Keratinocyte (primary cell): ENCODE data around the gene GTPBP6. TPM values are rescaled to one million over a fixed set of nuclear protein-coding genes. Genes with fewer than 3 reads are reported as not detected.

Experiments
- DNase-seq: peaks from one replicate; pipeline ENCODE4 v3.0.0-alpha.2; 2011; ENCODE audit warnings: low read depth, missing footprints, low spot score
- FAIRE-seq: peaks from 2 replicates; lab custom pipeline; 2011; peaks lifted over from hg19 to GRCh38; lab: Jason Lieb, UNC
- H2AFZ ChIP-seq: 2 replicates; pipeline ENCODE4 v1.6.0; 2012; ENCODE audit warnings: low read length, control low read depth, inconsistent platforms; ENCODE audit not compliant: control insufficient read depth
- H3K27ac ChIP-seq: 2 replicates; pipeline ENCODE4 v1.5.1; 2011; ENCODE audit warnings: low read length; ENCODE audit not compliant: control insufficient read depth, insufficient read depth
- H3K27me3 ChIP-seq: 3 replicates; pipeline ENCODE4 v1.6.0; 2011; ENCODE audit warnings: low read length; ENCODE audit not compliant: control insufficient read depth, insufficient read depth; ENCODE audit errors: extremely low read depth
- H3K36me3 ChIP-seq, 2 experiments: 2 replicates in 1 of 2; 3 replicates in 1 of 2; pipeline ENCODE4 v1.5.1; 2011; ENCODE audit warnings: low read length in 2 of 2, mild to moderate bottlenecking in 1 of 2; ENCODE audit not compliant: control insufficient read depth in 2 of 2, insufficient read depth in 2 of 2; ENCODE audit errors: extremely low read depth in 1 of 2
- H3K4me1 ChIP-seq: 3 replicates; pipeline ENCODE4 v1.5.1; 2011; ENCODE audit warnings: low read length; ENCODE audit not compliant: control insufficient read depth, insufficient read depth; ENCODE audit errors: extremely low read depth
- H3K4me2 ChIP-seq: 3 replicates; pipeline ENCODE4 v1.6.0; 2011; ENCODE audit warnings: low read depth, low read length; ENCODE audit not compliant: control insufficient read depth, insufficient read depth; ENCODE audit errors: extremely low read depth
- H3K4me3 ChIP-seq, 3 experiments: fragments of 200-600 bp in 1 of 3; sonication (generic) in 1 of 3; 2 replicates in 2 of 3; 3 replicates in 1 of 3; pipeline ENCODE4 v1.5.1; 2011 to 2016; ENCODE audit warnings: low read length in 3 of 3, mild to moderate bottlenecking in 3 of 3, control low read depth in 2 of 3, inconsistent platforms in 1 of 3, low read depth in 1 of 3, mixed read lengths in 1 of 3, mixed run types in 1 of 3, moderate library complexity in 1 of 3; ENCODE audit not compliant: control insufficient read depth in 2 of 3, insufficient read depth in 2 of 3; ENCODE audit errors: extremely low read depth in 1 of 3
- H3K79me2 ChIP-seq: 2 replicates; pipeline ENCODE4 v1.6.0; 2012; ENCODE audit warnings: low read length; ENCODE audit not compliant: control insufficient read depth, insufficient read depth
- H3K9ac ChIP-seq: 3 replicates; pipeline ENCODE4 v1.6.0; 2011; ENCODE audit warnings: low read length; ENCODE audit not compliant: control insufficient read depth, insufficient read depth; ENCODE audit errors: extremely low read depth
- H3K9me1 ChIP-seq: 3 replicates; pipeline ENCODE4 v1.6.0; 2011; ENCODE audit warnings: low read length; ENCODE audit not compliant: control insufficient read depth, insufficient read depth; ENCODE audit errors: extremely low read depth
- H3K9me3 ChIP-seq: 2 replicates; pipeline ENCODE4 v1.5.1; 2012; ENCODE audit warnings: low read depth, low read length; ENCODE audit not compliant: control insufficient read depth
- H4K20me1 ChIP-seq: 3 replicates; pipeline ENCODE4 v1.6.0; 2011; ENCODE audit warnings: low read length; ENCODE audit not compliant: control insufficient read depth, insufficient read depth; ENCODE audit errors: extremely low read depth
- CTCF ChIP-seq, 3 experiments: IDR thresholded peaks in 1 of 3; conservative IDR thresholded peaks in 1 of 3; optimal IDR thresholded peaks in 1 of 3; 2 replicates in 2 of 3; 3 replicates in 1 of 3; pipeline versions ENCODE3 to v1.5.1; 2011; ENCODE audit warnings: low read length in 3 of 3, mild to moderate bottlenecking in 3 of 3, moderate library complexity in 2 of 3, control low read depth in 1 of 3, inconsistent platforms in 1 of 3; ENCODE audit not compliant: insufficient read depth in 2 of 3; ENCODE audit errors: extremely low read depth in 1 of 3
- EZH2 ChIP-seq: IDR thresholded peaks from one replicate; pipeline ENCODE4 v1.6.1; 2012; ENCODE audit warnings: inconsistent platforms, mild to moderate bottlenecking, low read length, moderate library complexity
- dilution Hi-C: fragments of 300-500 bp; cut with MboI; formaldehyde crosslinking; loops from one replicate; pipeline ENCODE4 v1.7.0; 2020; ENCODE audit warnings: low sequenced_read_pairs; ENCODE audit not compliant: extremely low pct_ligation_motif_present
- polyA plus RNA-seq, 5 experiments: library from polyadenylated mRNA; depleted of rRNA in 3 of 5; stranded (reverse) in 3 of 5; stranded (forward) in 1 of 5; unstranded in 1 of 5; fragments of >200 nt; gene quantifications; 1 replicate in 1 of 5; 2 replicates in 3 of 5; 3 replicates in 1 of 5; pipeline versions ENCODE4 v1.2.1 to v1.2.3, GENCODE V29; 2011 to 2012; ENCODE audit warnings: missing spikeins in 2 of 5, low read depth in 1 of 5, low replicate concordance in 1 of 5

Gene GTPBP6
- polyA plus RNA-seq, 1 donor (not counting 4 experiments of a cell fraction or from before 2014, with no cell fraction given): 16.7 TPM

- no peaks in the 10 kb centered on the region for H4K20me1 ChIP-seq
Observed at GRCh38 chrX:347351-348117, 28.9 kb upstream of the GTPBP6 start.

GRCh38 chrX:346034-346813 is 27.6 kb upstream of the GTPBP6 start:
- no peak overlapping the region for H3K9ac ChIP-seq
- H3K9me3 ChIP-seq: peaks cover 2% of the 10 kb centered on the region
- no peak overlapping the region for H3K4me2 ChIP-seq
- no peak overlapping the region for H3K27ac ChIP-seq
- peaks cover 0 to 1% of the 10 kb centered on the region in 2 experiments for H3K36me3 ChIP-seq
- DNase-seq (no peak), FAIRE-seq (no peak)
- H3K4me3 ChIP-seq: no peak overlapping the region
- no peaks in the 10 kb centered on the region for H3K79me2 ChIP-seq
- dilution Hi-C loops: no loop called here
- no peaks in the 10 kb centered on the region for H3K4me1 ChIP-seq
- TF ChIP-seq CTCF (optimal IDR thresholded peaks at IDR 0.05 in 1 of 3, IDR thresholded peaks at IDR 0.05 in 1 of 3, conservative IDR thresholded peaks at IDR 0.05 in 1 of 3; ENCODE audit: extremely low read depth in 1 of 3, insufficient read depth in 2 of 3, low read length in 3 of 3) (no peak), EZH2 (no peak)
- H4K20me1 ChIP-seq: no peaks in the 10 kb centered on the region
- no peaks in the 10 kb centered on the region for H3K9me1 ChIP-seq
- no peak overlapping the region for H2AFZ ChIP-seq
- H3K27me3 ChIP-seq: no peaks in the 10 kb centered on the region

More at GRCh38 chrX:347351-348117, 28.9 kb upstream of the GTPBP6 start:
- Histone ChIP-seq H3K4me1 (no peaks in the 10 kb centered on the region), H3K27me3 (no peaks in the 10 kb centered on the region), H3K79me2 (no peaks in the 10 kb centered on the region), H3K4me2 (no peak overlapping the region), H2AFZ (no peak overlapping the region), H3K36me3 (peaks cover 0 to 1% of the 10 kb centered on the region in 2 experiments), H3K4me3 (no peak overlapping the region), H3K27ac (no peak overlapping the region), H3K9ac (no peak overlapping the region), H3K9me1 (no peaks in the 10 kb centered on the region), H3K9me3 (no peaks in the 10 kb centered on the region)
- dilution Hi-C loops: no loop called here
- no peak for FAIRE-seq
- no peak for DNase-seq
- TF ChIP-seq CTCF (optimal IDR thresholded peaks at IDR 0.05 in 1 of 3, IDR thresholded peaks at IDR 0.05 in 1 of 3, conservative IDR thresholded peaks at IDR 0.05 in 1 of 3; ENCODE audit: extremely low read depth in 1 of 3, insufficient read depth in 2 of 3, low read length in 3 of 3) (no peak), EZH2 (no peak)
